ENCODE data around the gene NEXN.

NEXN gene
- 0.24 to 0.91 reads per million in 2 donors for total RNA-seq

DNA sequence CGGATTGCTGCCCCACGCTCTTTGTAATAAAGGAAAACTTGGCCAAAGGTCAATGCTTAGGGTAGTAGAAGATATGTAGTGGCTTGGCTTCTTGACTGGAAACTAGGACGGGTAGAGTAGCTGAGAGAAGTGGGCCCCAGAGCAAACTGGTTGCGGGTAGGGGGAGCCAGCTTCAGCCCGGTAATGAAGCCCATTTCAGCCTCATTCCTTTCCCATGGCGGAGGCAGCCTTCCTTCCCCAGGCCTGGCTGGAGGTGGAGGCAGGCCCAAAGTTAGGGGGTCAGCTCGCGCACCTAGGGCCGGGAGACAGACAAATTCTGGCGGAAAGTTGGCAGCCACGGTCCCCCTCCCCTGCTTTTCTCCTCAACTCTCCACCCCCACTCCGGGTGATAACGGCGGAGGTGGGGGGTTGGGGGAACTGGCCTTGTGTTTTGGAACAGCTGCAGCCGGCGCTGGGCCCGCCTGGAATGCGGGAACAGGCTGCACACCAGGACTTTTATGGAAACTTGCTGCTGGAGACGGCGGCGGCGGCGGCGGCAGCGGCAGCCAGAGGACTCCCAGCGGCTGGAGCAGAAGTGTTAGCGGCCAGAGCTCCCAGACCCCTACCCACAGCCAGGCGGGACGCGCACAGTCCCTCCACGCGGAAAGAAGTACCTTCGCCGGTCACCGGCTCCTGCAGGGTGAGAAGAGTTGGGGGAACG, at the start of gene NEXN:
Gene NEXN, plus strand, starts transcription at position 544 of the 700 bp plus-strand sequence. CDS start 27,483 bp downstream, outside the sequence.
- DNase-seq: no peak

DNA sequence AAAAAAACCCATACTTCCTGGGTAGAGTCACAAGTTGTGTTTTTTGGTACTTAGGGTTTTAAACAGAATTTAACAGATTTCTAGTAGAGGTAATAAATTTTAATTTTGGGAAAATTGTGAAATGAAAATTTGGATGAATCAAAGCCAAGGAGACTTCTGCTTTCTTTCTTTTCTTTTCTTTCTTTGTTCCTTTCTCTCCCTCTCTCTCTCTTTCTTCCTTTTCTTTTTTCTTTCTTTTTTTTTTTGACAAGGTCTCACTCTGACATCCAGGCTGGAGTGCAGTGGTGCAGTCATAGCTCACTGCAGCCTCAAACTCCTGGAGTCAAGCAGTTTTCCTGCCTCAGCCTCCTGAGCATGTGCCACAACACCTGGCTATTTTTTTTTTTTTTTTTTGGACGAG, 46.9 kb upstream of the NEXN start:
- DNase-seq: no peak

GRCh38 chr1:77845951-77846350, 42.5 kb upstream of the NEXN start:
- no peak for DNase-seq

DNA sequence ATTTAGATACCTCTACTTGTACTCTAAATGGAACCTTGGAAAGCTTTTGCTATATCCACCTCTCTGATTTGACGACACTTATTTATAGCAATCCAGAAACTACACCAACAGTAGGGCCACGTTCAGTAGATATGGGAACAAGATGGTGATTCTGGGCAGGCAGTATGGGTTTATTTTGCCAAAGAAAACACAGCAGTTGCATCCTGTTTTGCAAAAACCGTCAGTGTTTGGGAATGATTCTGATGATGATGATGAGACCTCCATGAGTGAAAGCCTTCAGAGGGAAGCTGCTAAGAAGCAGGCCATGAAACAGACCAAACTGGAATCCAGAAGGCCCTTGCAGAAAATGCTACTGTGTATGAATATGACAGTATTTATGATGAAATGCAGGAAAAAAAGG, 41.5 kb upstream of the NEXN start:
- DNase-seq: no peak

DNA sequence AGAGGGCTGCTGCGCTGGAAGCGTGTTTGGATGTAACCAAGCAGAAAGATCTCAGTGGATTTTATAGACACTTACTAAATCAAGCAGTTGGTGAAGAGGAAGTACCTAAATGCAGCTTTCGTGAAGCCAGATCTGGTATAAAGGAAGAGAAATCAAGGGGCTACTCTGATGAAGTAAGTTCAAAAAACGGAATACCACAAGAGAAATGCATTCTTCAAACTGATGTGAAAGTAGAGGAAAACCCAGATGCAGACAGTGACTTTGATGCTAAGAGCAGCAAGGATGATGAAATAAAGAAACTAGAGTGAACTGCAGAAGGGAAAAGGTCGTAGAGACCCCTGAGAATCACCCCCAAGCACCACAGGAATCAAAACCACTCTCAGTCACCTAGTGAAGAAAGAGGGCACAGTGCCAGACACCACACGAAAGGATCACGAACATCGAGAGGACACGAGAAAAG, 40.8 kb upstream of the NEXN start:
- DNase-seq: no peak

DNA sequence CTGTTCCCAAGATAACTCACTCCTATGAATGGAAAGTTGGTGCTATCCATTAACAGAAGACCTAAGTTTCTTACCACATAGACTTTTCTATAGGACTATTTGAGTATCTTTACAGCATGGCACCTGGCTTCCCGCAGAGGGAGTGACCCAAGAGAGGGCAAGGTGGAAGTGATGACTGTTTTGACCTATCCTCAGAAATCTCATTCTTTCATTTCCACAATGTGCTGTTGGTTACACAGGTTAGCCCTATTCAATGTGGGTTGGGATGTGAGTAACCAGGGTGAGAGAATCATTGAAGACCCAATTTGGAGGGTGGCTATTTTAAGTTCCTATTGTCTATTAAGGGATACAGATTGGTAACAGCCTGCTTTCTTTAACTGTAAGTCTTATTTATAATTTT, 38.3 kb upstream of the NEXN start:
- DNase-seq: no peak

GRCh38 chr1:77857552-77857951, 30.9 kb upstream of the NEXN start:
- no peak for DNase-seq

- no peak for DNase-seq
These were observed 29.7 kb upstream of the NEXN start for GRCh38 chr1:77858725-77859124.

DNA sequence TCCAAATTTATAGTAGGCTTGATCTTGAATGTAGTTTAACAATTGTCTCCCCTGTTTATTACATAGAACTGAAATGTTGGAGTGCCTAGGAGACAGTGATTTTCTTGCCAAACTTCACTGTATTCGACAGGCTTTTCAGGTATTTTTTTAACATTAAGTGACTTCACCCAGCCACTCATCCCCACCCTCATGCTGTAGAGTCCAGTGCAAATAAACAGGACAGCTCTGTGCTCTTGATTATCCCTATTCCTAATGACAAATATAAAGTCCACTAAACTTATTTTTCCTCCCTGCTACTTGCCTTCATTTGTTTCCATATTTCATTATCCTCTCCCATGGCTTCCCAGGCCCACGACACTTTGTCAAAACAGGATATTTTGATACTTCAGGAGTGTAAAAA, 29.2 kb upstream of the NEXN start:
- DNase-seq: no peak

DNA sequence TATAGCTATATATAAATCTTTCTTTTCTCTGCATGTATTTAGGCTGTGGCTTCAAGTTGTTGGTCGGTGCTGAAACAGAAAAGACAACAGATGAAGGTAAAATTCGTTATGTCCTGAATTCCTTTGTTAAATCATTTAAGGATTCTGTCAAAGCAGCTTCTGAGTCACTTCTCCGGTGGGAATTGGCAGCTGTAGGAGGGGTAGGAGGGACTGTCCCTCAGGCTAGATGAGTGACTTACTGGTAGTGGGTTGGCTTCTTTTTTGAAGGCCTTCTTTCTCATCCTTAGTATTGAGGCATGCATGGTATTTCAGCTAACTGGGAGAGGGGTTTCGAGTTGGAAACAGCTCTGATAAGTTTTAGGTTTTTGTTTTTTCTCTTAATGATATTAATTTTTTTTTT, 22.1 kb upstream of the NEXN start:
- DNase-seq: no peak

DNA sequence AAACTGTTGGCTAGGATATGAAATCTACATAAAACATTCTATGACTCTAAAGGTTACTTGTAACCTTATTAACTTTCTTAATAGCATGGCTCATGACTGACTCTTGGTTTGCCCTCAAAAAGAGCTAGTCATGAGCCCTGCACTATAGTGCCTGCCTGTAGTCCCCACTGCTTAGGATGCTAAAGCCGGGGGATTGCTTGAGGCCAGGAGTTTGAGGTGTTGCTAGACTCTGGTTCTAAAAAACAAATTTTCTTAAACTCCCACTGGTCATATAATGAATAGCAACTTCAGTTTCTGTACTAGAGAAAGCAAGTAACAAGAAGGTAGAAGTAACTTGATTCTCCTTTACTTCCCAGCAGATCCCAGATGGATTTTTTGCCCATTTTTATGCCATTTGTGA, 15.8 kb upstream of the NEXN start:
- DNase-seq: no peak

DNA sequence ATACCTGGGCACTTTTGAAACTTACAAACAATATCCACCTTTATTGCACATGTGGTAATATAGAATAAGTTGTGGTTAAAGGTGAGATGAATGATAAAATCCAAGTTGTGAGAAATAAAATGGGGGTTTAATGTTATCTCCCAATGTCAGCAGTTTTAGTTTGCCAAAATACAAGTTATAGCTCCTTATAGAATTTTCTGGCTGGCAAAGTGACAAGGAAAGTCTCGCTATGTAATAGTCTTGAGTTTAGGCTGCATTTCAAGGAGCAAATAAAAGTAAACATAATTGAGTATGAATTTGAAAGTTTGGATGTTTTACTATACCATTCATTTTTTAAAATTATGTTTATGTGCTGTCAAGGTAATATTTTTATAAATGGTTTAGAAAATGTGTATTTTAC, 15.0 kb upstream of the NEXN start:
- DNase-seq: no peak

- no peak for DNase-seq
These were observed 13.5 kb upstream of the NEXN start for GRCh38 chr1:77874804-77875445.

DNA sequence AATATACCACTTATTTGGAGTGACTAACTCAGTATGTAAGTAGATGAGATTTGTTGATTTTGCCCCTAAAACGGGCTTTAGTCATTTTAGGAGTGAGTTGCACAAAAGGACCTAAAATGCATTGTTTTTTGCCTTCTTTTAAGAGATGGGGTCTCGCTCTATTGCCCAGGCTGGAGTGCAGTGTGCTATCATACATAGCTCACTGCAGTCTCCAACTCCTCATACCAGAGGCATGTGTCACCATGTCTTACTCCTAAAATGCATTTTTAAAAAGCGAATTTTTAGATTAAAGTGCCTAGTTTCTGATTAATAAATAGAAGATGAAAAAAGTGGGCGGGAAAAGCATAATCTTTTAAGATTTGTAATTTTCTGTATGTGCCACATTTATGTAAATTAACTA, 11.5 kb upstream of the NEXN start:
- DNase-seq: no peak

DNA sequence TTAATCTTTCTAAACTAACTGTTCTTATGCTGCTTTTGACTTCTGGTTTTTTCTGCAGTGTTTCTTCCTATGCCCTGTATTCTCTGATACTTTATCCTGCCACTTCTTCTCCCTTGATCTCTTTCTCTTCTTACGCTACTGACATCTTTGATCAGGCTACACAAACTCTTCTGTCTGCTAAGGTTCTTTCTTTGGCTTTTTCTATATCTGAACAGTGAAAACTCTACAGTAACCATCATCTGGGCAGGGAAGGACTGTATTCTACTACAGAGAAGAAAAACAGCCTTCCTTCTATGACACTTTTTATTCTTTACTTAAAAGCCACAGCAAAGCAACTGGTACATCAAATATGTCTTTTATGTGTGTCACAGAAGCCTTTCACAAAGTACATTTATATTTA, 7.4 kb upstream of the NEXN start:
- no peak for DNase-seq

GRCh38 chr1:77882411-77882810, 6.0 kb upstream of the NEXN start:
- no peak for DNase-seq

- no peak for DNase-seq
These were observed 588 bp downstream of the NEXN start for GRCh38 chr1:77888781-77889642.

DNA sequence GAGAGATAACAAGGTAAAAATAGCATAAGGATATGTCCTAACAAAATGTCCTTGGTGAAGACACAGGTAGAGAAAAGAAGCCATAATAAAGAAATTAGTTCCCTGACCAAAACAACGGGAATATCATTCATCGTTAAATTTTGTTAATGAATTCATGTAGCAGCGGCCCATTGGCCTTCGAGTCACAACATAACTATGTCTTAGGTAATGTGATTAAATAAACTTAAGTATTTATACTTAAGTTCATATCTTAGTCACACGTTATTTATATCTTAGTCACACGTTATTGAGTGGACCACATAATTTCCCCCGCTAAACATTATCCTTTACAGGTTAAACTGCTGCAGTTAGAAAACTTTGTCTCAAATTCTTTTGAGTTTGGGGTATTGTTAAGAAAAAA, 1.2 kb downstream of the NEXN start:
- DNase-seq: no peak

GRCh38 chr1:77891200-77891599, 2.8 kb downstream of the NEXN start:
- no peak for DNase-seq

GRCh38 chr1:77899647-77900320, 11.4 kb downstream of the NEXN start:
- DNase-seq: no peak

GRCh38 chr1:77900687-77901293, 12.4 kb downstream of the NEXN start:
- no peak for DNase-seq

- no peak for DNase-seq
These were observed 17.2 kb downstream of the NEXN start for GRCh38 chr1:77905603-77906002.
